ENCODE results near the gene TMCC1.

DNA sequence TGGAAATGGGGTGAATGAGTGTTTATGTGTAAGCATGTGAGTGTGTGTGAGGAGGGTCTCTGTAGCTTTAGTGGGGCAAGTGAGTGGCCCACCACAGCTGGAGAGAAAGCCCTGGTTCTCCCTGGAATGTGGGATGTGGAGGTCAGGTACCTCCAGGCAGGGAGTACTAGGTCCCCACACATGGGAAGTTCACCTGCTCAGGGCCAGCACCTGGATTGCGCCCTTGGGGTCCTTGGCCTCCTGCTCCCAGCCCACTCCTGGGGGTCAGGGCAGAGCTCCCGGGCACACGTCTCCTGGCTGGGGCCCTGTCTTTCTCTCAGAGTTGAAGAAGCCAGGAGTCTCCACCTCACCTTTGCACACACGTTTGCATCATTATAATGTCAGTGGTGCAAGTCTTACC is 40.0 kb upstream of the TMCC1 start:
- TF ChIP-seq LEF1 (IDR thresholded peaks at IDR 0.05; ENCODE audit: borderline replicate concordance), result no peak
- TF ChIP-seq, protein P1, sequence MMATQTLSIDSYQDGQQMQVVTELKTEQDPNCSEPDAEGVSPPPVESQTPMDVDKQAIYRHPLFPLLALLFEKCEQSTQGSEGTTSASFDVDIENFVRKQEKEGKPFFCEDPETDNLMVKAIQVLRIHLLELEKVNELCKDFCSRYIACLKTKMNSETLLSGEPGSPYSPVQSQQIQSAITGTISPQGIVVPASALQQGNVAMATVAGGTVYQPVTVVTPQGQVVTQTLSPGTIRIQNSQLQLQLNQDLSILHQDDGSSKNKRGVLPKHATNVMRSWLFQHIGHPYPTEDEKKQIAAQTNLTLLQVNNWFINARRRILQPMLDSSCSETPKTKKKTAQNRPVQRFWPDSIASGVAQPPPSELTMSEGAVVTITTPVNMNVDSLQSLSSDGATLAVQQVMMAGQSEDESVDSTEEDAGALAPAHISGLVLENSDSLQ (IDR thresholded peaks at IDR 0.05), result no peak
